ENCODE results near the gene SYTL4.

GRCh38 chrX:100745205-100745604, 13.3 kb upstream of the SYTL4 start:
- TF ChIP-seq CTCF (IDR thresholded peaks at IDR 0.05), result no peak
- TF ChIP-seq EP300 (IDR thresholded peaks at IDR 0.05), result no peak
